PC-3 (cell line): ENCODE data around the gene BAIAP3. TPM values are rescaled to one million over a fixed set of nuclear protein-coding genes. Genes with fewer than 3 reads are reported as not detected.
A peak's percentile ranks its signal among the peaks of the same experiment; 100 is the strongest.

Experiments used
- ATAC-seq: fragments of 200-7000 bp; cut with Tn5 transposase; 2 replicates; pipeline ENCODE4 v1.9.1; 2020; ENCODE audit warnings: mild to moderate bottlenecking, moderate library complexity
- BruUV-seq: library from RNA; stranded (reverse); fragments of 400-500 nt; replicated peaks from 2 replicates; lab custom pipeline; 2021; lab: Mats Ljungman, UMichigan
- CTCF ChIA-PET: fragments of 300-600 bp; sonication (Branson Sonifier 250); formaldehyde crosslinking; loops from one replicate; lab custom pipeline; 2022; ENCODE audit warnings: antibody characterized with exemption; lab: Charles Lee
- POLR2A ChIA-PET: fragments of 300-600 bp; sonication (Branson Sonifier 250); formaldehyde crosslinking; loops from one replicate; lab custom pipeline; 2022; ENCODE audit warnings: antibody characterized with exemption; ENCODE audit not compliant: unreplicated experiment; lab: Charles Lee
- DNase-seq: peaks from one replicate; pipeline ENCODE4 v3.0.0-alpha.2; 2015
- H2AFZ ChIP-seq: fragments of 300-600 bp; sonication (generic); 2 replicates; pipeline ENCODE4 v1.6.0; 2016; ENCODE audit warnings: antibody characterized with exemption, low read length
- H3F3A ChIP-seq: fragments of 300-600 bp; sonication (generic); one replicate; pipeline ENCODE4 v1.6.0; 2017; ENCODE audit warnings: antibody characterized with exemption, low read length, control low read depth, mild to moderate bottlenecking; ENCODE audit not compliant: unreplicated experiment
- H3K27ac ChIP-seq: fragments of 300-600 bp; sonication (generic); 2 replicates; pipeline ENCODE4 v1.5.1; 2016; ENCODE audit warnings: mild to moderate bottlenecking, low read length
- H3K27me3 ChIP-seq: fragments of 300-600 bp; sonication (generic); 2 replicates; pipeline ENCODE4 v1.6.1; 2016; ENCODE audit warnings: low read length, mixed read lengths
- H3K36me3 ChIP-seq: fragments of 300-600 bp; sonication (generic); 2 replicates; pipeline ENCODE4 v1.6.1; 2016; ENCODE audit warnings: low read depth, mixed run types, low read length, mixed read lengths
- H3K4me1 ChIP-seq: fragments of 300-600 bp; sonication (generic); 2 replicates; pipeline ENCODE4 v1.5.1; 2016; ENCODE audit warnings: low read length; ENCODE audit not compliant: insufficient read depth
- H3K4me2 ChIP-seq: fragments of 300-600 bp; sonication (generic); 2 replicates; pipeline ENCODE4 v1.6.0; 2016; ENCODE audit warnings: low read length
- H3K4me3 ChIP-seq: fragments of 300-600 bp; sonication (generic); 2 replicates; pipeline ENCODE4 v1.5.1; 2016; ENCODE audit warnings: mild to moderate bottlenecking, low read length, mixed read lengths
- H3K79me2 ChIP-seq: fragments of 300-600 bp; sonication (generic); 2 replicates; pipeline ENCODE4 v1.6.1; 2017; ENCODE audit warnings: low read length, mixed read lengths
- H3K9ac ChIP-seq: fragments of 300-600 bp; sonication (generic); 2 replicates; pipeline ENCODE4 v1.6.0; 2016; ENCODE audit warnings: mild to moderate bottlenecking, low read length
- H3K9me2 ChIP-seq: fragments of 300-600 bp; sonication (generic); replicated peaks from 2 replicates; pipeline ENCODE4 v1.6.1; 2016; ENCODE audit warnings: mixed run types, low read length, mixed read lengths
- H3K9me3 ChIP-seq: fragments of 300-600 bp; sonication (generic); 2 replicates; pipeline ENCODE4 v1.6.1; 2016; ENCODE audit warnings: low read length, mixed read lengths
- H4K20me1 ChIP-seq: fragments of 300-600 bp; sonication (generic); 2 replicates; pipeline ENCODE4 v1.6.1; 2016; ENCODE audit warnings: low read length, mixed read lengths
- CTCF ChIP-seq: fragments of 300-600 bp; sonication (generic); conservative IDR thresholded peaks from 2 replicates; pipeline ENCODE4 v1.5.1; 2017; ENCODE audit warnings: antibody characterized with exemption, low read depth, mild to moderate bottlenecking, low read length
- EZH2 ChIP-seq: fragments of 300-600 bp; sonication (generic); IDR thresholded peaks from one replicate; pipeline ENCODE4 v1.6.1; 2017; ENCODE audit warnings: antibody characterized with exemption, mild to moderate bottlenecking, low read length; ENCODE audit not compliant: unreplicated experiment
- EZH2phosphoT487 ChIP-seq: fragments of 300-600 bp; sonication (generic); IDR thresholded peaks from 2 replicates; pipeline ENCODE4 v1.6.1; 2018; ENCODE audit warnings: mild to moderate bottlenecking, antibody characterized with exemption, low read length, borderline replicate concordance
- intact Hi-C: fragments of 100-400 bp; cut with micrococcal nuclease; formaldehyde crosslinking; loops from 2 replicates; pipeline ENCODE4 v1.9.0; 2023
- total RNA-seq: library from RNA; depleted of rRNA; stranded (reverse); fragments of >200 nt; gene quantifications from 2 replicates; pipeline ENCODE4 v1.2.3, GENCODE V29; 2014

Gene BAIAP3
- total RNA-seq, 1 experiment from 2014 or later, result 13.1 TPM

GRCh38 chr16:1363501-1364041 lies 30.1 kb downstream of the BAIAP3 start:
- Histone ChIP-seq H3K4me1 (0 out of 2 replicates have a peak, but pooled peaks cover under 1% of the 10 kb centered on the region), H3F3A (no peaks in the 10 kb centered on the region), H4K20me1 (no peaks in the 10 kb centered on the region), H3K9ac (no peak overlapping the region), H3K27me3 (no peaks in the 10 kb centered on the region), H3K79me2 (peaks cover 43% of the 10 kb centered on the region), H3K36me3 (peaks cover 18% of the 10 kb centered on the region), H3K9me2 (no peaks in the 10 kb centered on the region), H2AFZ (no peak overlapping the region), H3K4me2 (no peak overlapping the region), H3K9me3 (no peaks in the 10 kb centered on the region), H3K27ac (no peak overlapping the region), H3K4me3 (no peak overlapping the region)
- intact Hi-C loops, result no loop called here
- BruUV-seq, result no TSS peak
- CTCF ChIA-PET, result no interaction called here
- ATAC-seq (peak; percentile 80), DNase-seq (peak; percentile 46)
- no peak for TF ChIP-seq EZH2phosphoT487
- peak; percentile 72 for TF ChIP-seq CTCF
- POLR2A ChIA-PET, result no interaction called here

GRCh38 chr16:1364510-1364909 lies 31.1 kb downstream of the BAIAP3 start:
- H4K20me1 ChIP-seq, result no peaks in the 10 kb centered on the region
- intact Hi-C loops, result no loop called here
- ChIA-PET CTCF (interaction anchor here (0.6 kb wide), 1 partner anchor 586 kb away, joined by 10 read pairs; no protein-coding TSS in a partner anchor), POLR2A (no interaction called here)
- no peaks in the 10 kb centered on the region for H3K4me1 ChIP-seq
- no peaks in the 10 kb centered on the region for H3K9me2 ChIP-seq
- DNase-seq (no peak), ATAC-seq (no peak)
- no peak overlapping the region for H2AFZ ChIP-seq
- TF ChIP-seq CTCF (no peak), EZH2 (no peak), EZH2phosphoT487 (no peak)
- H3K4me3 ChIP-seq, result no peak overlapping the region
- H3F3A ChIP-seq, result no peaks in the 10 kb centered on the region
- H3K36me3 ChIP-seq, result peaks cover 16% of the 10 kb centered on the region
- peaks cover 35% of the 10 kb centered on the region for H3K79me2 ChIP-seq
- no peak overlapping the region for H3K4me2 ChIP-seq
- H3K27me3 ChIP-seq, result no peaks in the 10 kb centered on the region
- no peak overlapping the region for H3K27ac ChIP-seq
- BruUV-seq, result no TSS peak
- no peaks in the 10 kb centered on the region for H3K9me3 ChIP-seq
- H3K9ac ChIP-seq, result no peak overlapping the region

- ATAC-seq, result no peak
- H3K27ac ChIP-seq, result no peak overlapping the region
- no peak overlapping the region for H3K9ac ChIP-seq
- no peak overlapping the region for H3K4me2 ChIP-seq
- no peak for DNase-seq
- H4K20me1 ChIP-seq, result no peaks in the 10 kb centered on the region
- H3K9me3 ChIP-seq, result no peaks in the 10 kb centered on the region
- no peaks in the 10 kb centered on the region for H3K27me3 ChIP-seq
- peaks cover 20% of the 10 kb centered on the region for H3K79me2 ChIP-seq
- H3K36me3 ChIP-seq, result peaks cover 15% of the 10 kb centered on the region
- H3K4me3 ChIP-seq, result no peak overlapping the region
- no peaks in the 10 kb centered on the region for H3K4me1 ChIP-seq
- no peak for TF ChIP-seq CTCF
- TF ChIP-seq EZH2, result no peak
- no peak for TF ChIP-seq EZH2phosphoT487
- intact Hi-C loops, result no loop called here
- POLR2A ChIA-PET, result no interaction called here
- H2AFZ ChIP-seq, result no peak overlapping the region
- BruUV-seq, result no TSS peak
- H3F3A ChIP-seq, result no peaks in the 10 kb centered on the region
- no peaks in the 10 kb centered on the region for H3K9me2 ChIP-seq
- CTCF ChIA-PET, result no interaction called here
Observed at GRCh38 chr16:1366060-1366711, 32.7 kb downstream of the BAIAP3 start.
